CD14-positive monocyte (primary cell): ENCODE results near the gene CLEC18A. TPM values are rescaled to one million over a fixed set of nuclear protein-coding genes. Genes with fewer than 3 reads are reported as not detected.
A peak's percentile ranks its signal among the peaks of the same experiment; 100 is the strongest.

Experiments
- DNase-seq, 3 donors: peaks; one replicate each; pipeline ENCODE4 v3.0.0-alpha.2; 2011 to 2022
- H2AFZ ChIP-seq: 2 replicates; pipeline ENCODE4 v1.6.0; 2012; ENCODE audit warnings: mild to moderate bottlenecking, low read depth, low read length, inconsistent platforms; ENCODE audit not compliant: insufficient read depth, poor library complexity, severe bottlenecking
- H3K27ac ChIP-seq, 2 donors: 1 replicate in 1 of 2; 2 replicates in 1 of 2; pipeline ENCODE4 v1.5.1; 2012 to 2013; ENCODE audit warnings: low read length in 2 of 2, control low read depth in 1 of 2, inconsistent platforms in 1 of 2, low read depth in 1 of 2, mild to moderate bottlenecking in 1 of 2
- H3K27me3 ChIP-seq, 2 donors: one replicate each; pipeline versions ENCODE4 v1.6.0 to v1.6.1; 2011 to 2013; ENCODE audit warnings: low read length in 2 of 2; ENCODE audit not compliant: control insufficient read depth in 2 of 2, insufficient read depth in 2 of 2
- H3K36me3 ChIP-seq, 2 donors: replicated peaks in 1 of 2; 1 replicate in 1 of 2; 2 replicates in 1 of 2; pipeline versions ENCODE4 v1.5.1 to v1.6.1; 2012 to 2013; ENCODE audit warnings: low read length in 2 of 2, control low read depth in 1 of 2, inconsistent platforms in 1 of 2, mild to moderate bottlenecking in 1 of 2; ENCODE audit not compliant: insufficient read depth in 2 of 2, control insufficient read depth in 1 of 2
- H3K4me1 ChIP-seq, 2 donors: 1 replicate in 1 of 2; 2 replicates in 1 of 2; pipeline versions ENCODE4 v1.5.1 to v1.6.1; 2012 to 2013; ENCODE audit warnings: low read length in 2 of 2, control low read depth in 1 of 2, inconsistent platforms in 1 of 2, mild to moderate bottlenecking in 1 of 2, moderate library complexity in 1 of 2; ENCODE audit not compliant: insufficient read depth in 2 of 2, control insufficient read depth in 1 of 2
- H3K4me2 ChIP-seq: replicated peaks from 2 replicates; pipeline ENCODE3; 2012; ENCODE audit warnings: low read length, moderate library complexity, mild to moderate bottlenecking; ENCODE audit not compliant: poor library complexity, severe bottlenecking; ENCODE audit errors: extremely low read depth
- H3K4me3 ChIP-seq, 3 experiments: fragments of 200-600 bp in 1 of 3; sonication (generic) in 1 of 3; replicated peaks in 1 of 3; 1 replicate in 2 of 3; 2 replicates in 1 of 3; pipeline ENCODE4 v1.5.1; 2011 to 2013; ENCODE audit warnings: low read length in 3 of 3, mild to moderate bottlenecking in 3 of 3, control low read depth in 2 of 3, low read depth in 2 of 3, inconsistent platforms in 1 of 3, moderate library complexity in 1 of 3
- H3K79me2 ChIP-seq: 2 replicates; pipeline ENCODE4 v1.6.0; 2012; ENCODE audit warnings: mild to moderate bottlenecking, control low read depth, inconsistent platforms, low read length, moderate library complexity; ENCODE audit not compliant: insufficient read depth
- H3K9ac ChIP-seq: 2 replicates; pipeline ENCODE4 v1.6.0; 2017; ENCODE audit warnings: low read length, mild to moderate bottlenecking; ENCODE audit not compliant: insufficient read depth, poor library complexity, severe bottlenecking
- H3K9me3 ChIP-seq, 2 donors: replicated peaks in 1 of 2; 1 replicate in 1 of 2; 2 replicates in 1 of 2; pipeline versions ENCODE4 v1.5.1 to v1.6.1; 2012 to 2013; ENCODE audit warnings: low read length in 2 of 2, control low read depth in 1 of 2; ENCODE audit not compliant: control insufficient read depth in 1 of 2, insufficient read depth in 1 of 2
- H4K20me1 ChIP-seq: 2 replicates; pipeline ENCODE4 v1.6.0; 2012; ENCODE audit warnings: mild to moderate bottlenecking, low read length, control low read depth, moderate library complexity; ENCODE audit not compliant: insufficient read depth
- H3K27ac Mint-ChIP-seq, 7 donors: one replicate each; pipeline ENCODE4 v1.8.0; 2020; ENCODE audit warnings: mild to moderate bottlenecking in 7 of 7, mixed read lengths in 7 of 7, moderate library complexity in 6 of 7, inconsistent platforms in 2 of 7
- H3K27me3 Mint-ChIP-seq, 3 donors: one replicate each; pipeline ENCODE4 v1.8.0; 2021 to 2022; ENCODE audit warnings: low read depth in 3 of 3, mild to moderate bottlenecking in 3 of 3, mixed read lengths in 3 of 3, moderate library complexity in 3 of 3, inconsistent platforms in 1 of 3
- H3K36me3 Mint-ChIP-seq, 2 donors: one replicate each; pipeline ENCODE4 v1.8.0; 2020; ENCODE audit warnings: mixed read lengths in 2 of 2, inconsistent platforms in 1 of 2, mild to moderate bottlenecking in 1 of 2
- H3K4me1 Mint-ChIP-seq: one replicate; pipeline ENCODE4 v1.8.0; 2020; ENCODE audit warnings: mild to moderate bottlenecking, mixed read lengths
- H3K4me3 Mint-ChIP-seq, 2 donors: one replicate each; pipeline ENCODE4 v1.8.0; 2020; ENCODE audit warnings: mild to moderate bottlenecking in 2 of 2, mixed read lengths in 2 of 2, moderate library complexity in 1 of 2
- H3K9me3 Mint-ChIP-seq, 7 donors: one replicate each; pipeline ENCODE4 v1.8.0; 2020 to 2022; ENCODE audit warnings: mixed read lengths in 7 of 7, mild to moderate bottlenecking in 6 of 7, moderate library complexity in 6 of 7, inconsistent platforms in 2 of 7
- CTCF ChIP-seq: fragments of 200-600 bp; IDR thresholded peaks from one replicate; pipeline ENCODE4 v1.8.0; 2022; ENCODE audit warnings: antibody characterized with exemption, mild to moderate bottlenecking
- WGBS: methylation state at CpG from one replicate; pipeline ENCODE4 v1.1.5; 2013; ENCODE audit warnings: missing lambda C conversion rate; ENCODE audit not compliant: insufficient coverage; 5-methylcytosine and 5-hydroxymethylcytosine counted together
- intact Hi-C, 2 donors: fragments of 100-400 bp; cut with micrococcal nuclease; formaldehyde crosslinking; loops; one replicate each; pipeline versions ENCODE4 v1.15.0 to v1.15.1; 2023
- polyA plus RNA-seq, 3 donors: library from polyadenylated mRNA; depleted of rRNA in 1 of 3; unstranded in 2 of 3; stranded (reverse) in 1 of 3; fragments of 300-500 nt in 2 of 3; fragments of >200 nt in 1 of 3; fragmentation: Illumina TruSeq in 2 of 3; gene quantifications; 1 replicate in 2 of 3; 2 replicates in 1 of 3; pipeline ENCODE4 v1.2.3, GENCODE V29; 2012 to 2021

Gene CLEC18A
- polyA plus RNA-seq, 3 donors, result 2.7 TPM; not detected in 2

GRCh38 chr16:69927056-69927757 is 23.9 kb upstream of the CLEC18A start:
- Mint-ChIP-seq H3K36me3 (peaks cover 72 to 94% of the 10 kb centered on the region in 2 donors), H3K4me3 (no peak overlapping the region), H3K9me3 (peaks cover 0 to 2% (median 0%) of the 10 kb centered on the region in 7 donors), H3K27me3 (peaks cover 0 to 2% (median 2%) of the 10 kb centered on the region in 3 donors), H3K4me1 (no peaks in the 10 kb centered on the region), H3K27ac (peak overlapping the region in 1 of 7 donors; percentile 59)
- intact Hi-C loops, result no loop called here
- no peak overlapping the region for H3K27ac ChIP-seq
- DNase-seq, result no peak
- no peak for TF ChIP-seq CTCF
- H3K4me3 ChIP-seq, result no peak overlapping the region
- no peaks in the 10 kb centered on the region for H3K79me2 ChIP-seq
- WGBS, result 81% methylated on average over 12 of the region's 17 CpGs
- peaks cover 64 to 91% of the 10 kb centered on the region in 2 donors for H3K36me3 ChIP-seq
- H3K27me3 ChIP-seq, result no peaks in the 10 kb centered on the region
- H3K4me2 ChIP-seq, result no peak overlapping the region
- H3K9me3 ChIP-seq, result no peaks in the 10 kb centered on the region
- H4K20me1 ChIP-seq, result peaks cover 10% of the 10 kb centered on the region
- no peak overlapping the region for H3K9ac ChIP-seq
- H2AFZ ChIP-seq, result no peak overlapping the region
- H3K4me1 ChIP-seq, result no peaks in the 10 kb centered on the region

GRCh38 chr16:69928856-69929400 is 22.2 kb upstream of the CLEC18A start:
- Histone ChIP-seq H3K27ac (no peak overlapping the region), H2AFZ (no peak overlapping the region), H3K27me3 (no peaks in the 10 kb centered on the region), H3K4me2 (no peak overlapping the region), H3K4me1 (no peaks in the 10 kb centered on the region), H3K9ac (no peak overlapping the region), H3K4me3 (no peak overlapping the region), H3K36me3 (peaks cover 75 to 95% of the 10 kb centered on the region in 2 donors), H4K20me1 (peaks cover 10% of the 10 kb centered on the region), H3K9me3 (no peaks in the 10 kb centered on the region), H3K79me2 (no peaks in the 10 kb centered on the region)
- Mint-ChIP-seq H3K27me3 (peaks cover 0 to 2% (median 2%) of the 10 kb centered on the region in 3 donors), H3K27ac (peak overlapping the region in 1 of 7 donors; percentile 27), H3K4me1 (no peaks in the 10 kb centered on the region), H3K4me3 (no peak overlapping the region), H3K9me3 (peaks cover 0 to 2% (median 0%) of the 10 kb centered on the region in 7 donors), H3K36me3 (peaks cover 78 to 96% of the 10 kb centered on the region in 2 donors)
- TF ChIP-seq CTCF, result no peak
- no peak for DNase-seq
- intact Hi-C loops, result no loop called here
- 95% methylated on average over 6 of the region's 10 CpGs for WGBS
